HCT116 (cell line): ENCODE data around the gene IGIP. TPM values are rescaled to one million over a fixed set of nuclear protein-coding genes. Genes with fewer than 3 reads are reported as not detected.

Experiments
- ATAC-seq: fragments of 200-7000 bp; cut with Tn5 transposase; 2 replicates; pipeline ENCODE4 v1.9.1; 2020; ENCODE audit warnings: mild to moderate bottlenecking, moderate library complexity
- BruUV-seq: library from RNA; stranded (reverse); fragments of 400-500 nt; replicated peaks from 2 replicates; lab custom pipeline; 2021; lab: Mats Ljungman, UMichigan
- CTCF ChIA-PET: fragments of 300-600 bp; sonication (Branson Sonifier 250); formaldehyde crosslinking; loops from one replicate; lab custom pipeline; 2021; ENCODE audit warnings: antibody characterized with exemption; lab: Charles Lee
- POLR2A ChIA-PET: fragments of 300-600, 350-600 bp; sonication (Branson Sonifier 250); formaldehyde crosslinking; loops from one replicate; lab custom pipeline; 2021; ENCODE audit warnings: antibody characterized with exemption; lab: Charles Lee
- RAD21 ChIA-PET, 2 experiments: fragments of 300-600 bp; sonication (Branson Sonifier 250); formaldehyde crosslinking; loops; one replicate each; lab custom pipeline; 2023; ENCODE audit warnings: low total read pairs in 2 of 2; ENCODE audit not compliant: uncharacterized antibody in 2 of 2, unreplicated experiment in 2 of 2, low non-redundant PET in 1 of 2; lab: Charles Lee
- DNase-seq: peaks from one replicate; pipeline ENCODE4 v3.0.0-alpha.2; 2010; ENCODE audit warnings: low read depth, low spot score
- H2AFZ ChIP-seq: fragments of 200-600 bp; shearing (Covaris generic), sonication (generic); 2 replicates; pipeline ENCODE4 v1.6.1; 2017; ENCODE audit warnings: low read depth, mixed run types, mixed read lengths, antibody characterized with exemption, low read length; ENCODE audit not compliant: poor library complexity, severe bottlenecking
- H3K27ac ChIP-seq: 2 replicates; pipeline ENCODE4 v1.5.1; 2012; ENCODE audit warnings: low read depth, low read length
- H3K27me3 ChIP-seq: fragments of 200-600 bp; sonication (generic); 2 replicates; pipeline ENCODE4 v1.6.1; 2016; ENCODE audit warnings: mixed run types, low read length, mixed read lengths; ENCODE audit not compliant: insufficient read depth
- H3K36me3 ChIP-seq, 2 experiments: fragments of 200-500 bp in 1 of 2; fragments of 200-600 bp in 1 of 2; sonication (Bioruptor generic) in 1 of 2; sonication (generic) in 1 of 2; 2 replicates each; pipeline versions ENCODE4 v1.5.1 to v1.6.1; 2014 to 2016; ENCODE audit warnings: low read length in 2 of 2, inconsistent platforms in 1 of 2, mixed read lengths in 1 of 2, mixed run types in 1 of 2; ENCODE audit not compliant: insufficient read depth in 2 of 2, control insufficient read depth in 1 of 2
- H3K4me1 ChIP-seq, 2 experiments: fragments of 200-600 bp in 1 of 2; sonication (generic) in 1 of 2; 2 replicates each; pipeline versions ENCODE4 v1.5.1 to v1.6.1; 2012 to 2017; ENCODE audit warnings: low read length in 2 of 2, inconsistent platforms in 1 of 2, mild to moderate bottlenecking in 1 of 2, mixed read lengths in 1 of 2, mixed run types in 1 of 2, moderate library complexity in 1 of 2; ENCODE audit not compliant: insufficient read depth in 2 of 2, control insufficient read depth in 1 of 2
- H3K4me2 ChIP-seq: fragments of 200-600 bp; sonication (generic); 2 replicates; pipeline ENCODE4 v1.6.1; 2017; ENCODE audit warnings: mixed run types, low read length, mixed read lengths
- H3K4me3 ChIP-seq, 2 experiments: fragments of 200-600 bp in 1 of 2; sonication (generic) in 1 of 2; replicated peaks in 1 of 2; 2 replicates each; pipeline ENCODE4 v1.5.1; 2011 to 2016; ENCODE audit warnings: low read length in 2 of 2, control low read depth in 1 of 2, low read depth in 1 of 2, mild to moderate bottlenecking in 1 of 2, mixed read lengths in 1 of 2, mixed run types in 1 of 2
- H3K79me2 ChIP-seq: fragments of 200-600 bp; sonication (generic); 2 replicates; pipeline ENCODE4 v1.6.1; 2017; ENCODE audit warnings: mild to moderate bottlenecking, mixed run types, low read length, moderate library complexity, mixed read lengths; ENCODE audit not compliant: insufficient read depth
- H3K9ac ChIP-seq: fragments of 200-600 bp; sonication (generic); 2 replicates; pipeline ENCODE4 v1.6.1; 2016; ENCODE audit warnings: low read length, mixed read lengths
- H3K9me2 ChIP-seq: fragments of 200-600 bp; sonication (generic), shearing (Covaris generic); 2 replicates; pipeline ENCODE4 v1.6.1; 2017; ENCODE audit warnings: mixed run types, mild to moderate bottlenecking, moderate library complexity; ENCODE audit not compliant: insufficient read depth
- H3K9me3 ChIP-seq, 2 experiments: fragments of 200-500 bp in 1 of 2; fragments of 200-600 bp in 1 of 2; sonication (Bioruptor generic) in 1 of 2; sonication (generic) in 1 of 2; 2 replicates each; pipeline ENCODE4 v1.6.1; 2014 to 2017; ENCODE audit warnings: low read length in 2 of 2, mixed read lengths in 2 of 2, inconsistent platforms in 1 of 2, low read depth in 1 of 2, mild to moderate bottlenecking in 1 of 2, mixed run types in 1 of 2, moderate library complexity in 1 of 2; ENCODE audit not compliant: control insufficient read depth in 1 of 2, insufficient read depth in 1 of 2
- H4K20me1 ChIP-seq: fragments of 200-600 bp; sonication (generic), shearing (Covaris generic); 2 replicates; pipeline ENCODE4 v1.6.1; 2017; ENCODE audit warnings: mixed run types, mild to moderate bottlenecking, moderate library complexity; ENCODE audit not compliant: insufficient read depth
- CEBPB ChIP-seq: IDR thresholded peaks from 2 replicates; pipeline ENCODE4 v1.6.1; 2012; ENCODE audit warnings: low read depth
- FOSL1 ChIP-seq: IDR thresholded peaks from 2 replicates; pipeline ENCODE4 v1.6.1; 2012; ENCODE audit warnings: low read depth
- POLR2A ChIP-seq: IDR thresholded peaks from 2 replicates; pipeline ENCODE4 v1.7.0; 2011; ENCODE audit warnings: borderline replicate concordance; ENCODE audit not compliant: insufficient read depth, insufficient read length; ENCODE audit errors: extremely low read depth
- RAD21 ChIP-seq: IDR thresholded peaks from 2 replicates; pipeline ENCODE4 v1.6.1; 2012; ENCODE audit warnings: low read depth, mild to moderate bottlenecking
- SP1 ChIP-seq: IDR thresholded peaks from 2 replicates; pipeline ENCODE4 v1.6.1; 2012; ENCODE audit warnings: low read depth
- TCF7L2 ChIP-seq: IDR thresholded peaks from 2 replicates; pipeline ENCODE4 v1.7.0; 2011; ENCODE audit warnings: borderline replicate concordance, inconsistent platforms; ENCODE audit not compliant: insufficient read depth, insufficient read length; ENCODE audit errors: extremely low read depth
- YY1 ChIP-seq: IDR thresholded peaks from 2 replicates; pipeline ENCODE4 v1.6.1; 2011; ENCODE audit warnings: low read length, low read depth, moderate library complexity, mild to moderate bottlenecking; ENCODE audit not compliant: insufficient replicate concordance; ENCODE audit errors: extremely low read depth
- ZBTB33 ChIP-seq: IDR thresholded peaks from 2 replicates; pipeline ENCODE4 v1.6.1; 2011; ENCODE audit warnings: mild to moderate bottlenecking, low read length, moderate library complexity; ENCODE audit not compliant: insufficient replicate concordance; ENCODE audit errors: extremely low read depth
- ZFX ChIP-seq: fragments of 450-650 bp; IDR thresholded peaks from 2 replicates; pipeline ENCODE4 v1.6.1; 2017
- ZNF274 ChIP-seq: fragments of 200-500 bp; sonication (Bioruptor generic); IDR thresholded peaks from 2 replicates; pipeline ENCODE4 v1.6.1; 2014; ENCODE audit warnings: mild to moderate bottlenecking, low read depth, low read length, inconsistent platforms
- intact Hi-C: fragments of 100-400 bp; cut with micrococcal nuclease; formaldehyde crosslinking; loops from 2 replicates; pipeline ENCODE4 v1.10.0; 2022
- total RNA-seq: library from RNA; stranded (reverse); gene quantifications from one replicate; pipeline ENCODE4 v1.2.1, GENCODE V29; 2021; ENCODE audit not compliant: unreplicated experiment

Gene IGIP
- total RNA-seq, 1 experiment from 2014 or later = 5.2 TPM

GRCh38 chr5:140136624-140137023, 10.9 kb downstream of the IGIP start:
- TF ChIP-seq ZBTB33 = no peak
- no peak for TF ChIP-seq TCF7L2
- TF ChIP-seq RAD21 = no peak
- no peak for TF ChIP-seq ZNF274
- no peak for TF ChIP-seq SP1
- TF ChIP-seq ZFX = no peak
- TF ChIP-seq CEBPB = no peak
- no peak for TF ChIP-seq YY1
- no peak for TF ChIP-seq POLR2A
- TF ChIP-seq FOSL1 = no peak
- ChIA-PET POLR2A (no interaction called here), CTCF (interaction anchor here (1.0 to 2.3 kb wide), 3 partner anchors 9 to 64 kb away, joined by 3 to 9 read pairs (median 3); no protein-coding TSS in a partner anchor), RAD21 (no interaction called here)
- intact Hi-C loops = no loop called here
- no peak overlapping the region for H2AFZ ChIP-seq
- no peaks in the 10 kb centered on the region for H3K9me2 ChIP-seq
- no peaks in the 10 kb centered on the region for H4K20me1 ChIP-seq
- H3K4me1 ChIP-seq = peaks cover 0 to 8% of the 10 kb centered on the region in 2 experiments; a peak in 2 of 4 replicates
- no peak overlapping the region for H3K27ac ChIP-seq
- DNase-seq (no peak), ATAC-seq (no peak)
- no peak overlapping the region for H3K4me2 ChIP-seq
- H3K4me3 ChIP-seq = no peak overlapping the region
- no peaks in the 10 kb centered on the region for H3K36me3 ChIP-seq
- H3K9me3 ChIP-seq = no peaks in the 10 kb centered on the region
- H3K27me3 ChIP-seq = no peaks in the 10 kb centered on the region
- BruUV-seq = no TSS peak
- H3K9ac ChIP-seq = no peak overlapping the region
- no peaks in the 10 kb centered on the region; the same call in 1 of the 2 replicates for H3K79me2 ChIP-seq
